Sigmoid colon (tissue), 4 donors: Measurements from ENCODE around the gene OR8B4.

Source experiments
- EP300 ChIP-seq, 4 donors: sonication (generic); formaldehyde crosslinking; IDR thresholded peaks; one replicate each; pipeline ENCODE4 v1.6.1; 2017; ENCODE audit warnings: antibody characterized with exemption in 4 of 4
- POLR2A ChIP-seq, 2 donors: fragments of 450-650 bp; IDR thresholded peaks; one replicate each; pipeline ENCODE4 v1.6.1; 2016; ENCODE audit warnings: antibody characterized with exemption in 2 of 2, mild to moderate bottlenecking in 2 of 2, moderate library complexity in 2 of 2
- POLR2AphosphoS5 ChIP-seq, 4 donors: sonication (generic); formaldehyde crosslinking; IDR thresholded peaks; one replicate each; pipeline ENCODE4 v1.6.1; 2017; ENCODE audit warnings: antibody characterized with exemption in 4 of 4
- TF ChIP-seq, protein P1 (sequence below), 4 experiments: fragments of 450-650 bp in 3 of 4; fragments of 200-600 bp in 1 of 4; IDR thresholded peaks; one replicate each; pipeline ENCODE4 v1.5.1; 2016 to 2019; ENCODE audit warnings: antibody characterized with exemption in 4 of 4, mild to moderate bottlenecking in 3 of 4, moderate library complexity in 2 of 4

DNA sequence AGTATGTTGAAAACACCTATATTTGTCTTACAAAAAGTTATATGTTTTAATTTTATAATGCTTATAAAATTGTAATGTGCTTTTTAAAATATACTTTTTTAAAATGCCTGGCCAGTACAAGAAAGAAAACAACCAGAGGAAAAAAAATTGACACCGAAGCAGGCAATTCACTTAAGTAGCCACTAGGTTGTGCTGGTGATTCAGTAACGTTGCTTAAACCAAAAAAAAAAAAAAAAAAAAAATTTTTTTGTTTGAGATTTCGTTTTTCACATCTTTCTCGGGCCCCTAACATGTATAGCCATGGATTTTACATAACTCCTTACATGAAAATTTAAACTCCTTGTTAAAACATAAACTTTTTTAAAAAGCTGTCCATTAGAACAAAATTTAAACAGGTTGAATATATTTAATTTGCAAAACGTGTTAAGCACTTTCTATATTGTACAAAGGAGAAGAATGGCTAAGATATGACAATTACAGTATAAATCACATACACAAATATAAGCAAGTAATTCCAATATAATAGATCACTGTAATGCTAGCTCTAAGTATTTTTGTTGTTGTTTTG, 9.2 kb downstream of the OR8B4 start:
- no peak for TF ChIP-seq POLR2A (IDR thresholded peaks at IDR 0.05)
- TF ChIP-seq, protein P1, sequence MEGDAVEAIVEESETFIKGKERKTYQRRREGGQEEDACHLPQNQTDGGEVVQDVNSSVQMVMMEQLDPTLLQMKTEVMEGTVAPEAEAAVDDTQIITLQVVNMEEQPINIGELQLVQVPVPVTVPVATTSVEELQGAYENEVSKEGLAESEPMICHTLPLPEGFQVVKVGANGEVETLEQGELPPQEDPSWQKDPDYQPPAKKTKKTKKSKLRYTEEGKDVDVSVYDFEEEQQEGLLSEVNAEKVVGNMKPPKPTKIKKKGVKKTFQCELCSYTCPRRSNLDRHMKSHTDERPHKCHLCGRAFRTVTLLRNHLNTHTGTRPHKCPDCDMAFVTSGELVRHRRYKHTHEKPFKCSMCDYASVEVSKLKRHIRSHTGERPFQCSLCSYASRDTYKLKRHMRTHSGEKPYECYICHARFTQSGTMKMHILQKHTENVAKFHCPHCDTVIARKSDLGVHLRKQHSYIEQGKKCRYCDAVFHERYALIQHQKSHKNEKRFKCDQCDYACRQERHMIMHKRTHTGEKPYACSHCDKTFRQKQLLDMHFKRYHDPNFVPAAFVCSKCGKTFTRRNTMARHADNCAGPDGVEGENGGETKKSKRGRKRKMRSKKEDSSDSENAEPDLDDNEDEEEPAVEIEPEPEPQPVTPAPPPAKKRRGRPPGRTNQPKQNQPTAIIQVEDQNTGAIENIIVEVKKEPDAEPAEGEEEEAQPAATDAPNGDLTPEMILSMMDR (IDR thresholded peaks at IDR 0.05), result peak in 2 of 4 experiments; percentile 11 to 60
- no peak for TF ChIP-seq POLR2AphosphoS5 (IDR thresholded peaks at IDR 0.05)
- no peak for TF ChIP-seq EP300 (IDR thresholded peaks at IDR 0.05)
